KBM-7 (cell line): ENCODE measurements around the gene FAM171A2.

Source experiments
- DNase-seq: peaks from one replicate; pipeline ENCODE4 v3.0.0-alpha.2; 2015
- in situ Hi-C: fragments of 300-500 bp; cut with MboI; formaldehyde crosslinking; loops from 2 replicates; pipeline ENCODE4 v1.14.3; 2020; ENCODE audit warnings: low sequenced_read_pairs, low pct_unique_long_range_greater_than_20kb, mixed read lengths

Gene FAM171A2

GRCh38 chr17:44312396-44313104 lies 51.1 kb downstream of the FAM171A2 start:
- in situ Hi-C loops: no loop called here
- no peak for DNase-seq

- no peak for DNase-seq
- in situ Hi-C loops: no loop called here
Measured at GRCh38 chr17:44311562-44312181, 52.0 kb downstream of the FAM171A2 start.

- no peak for DNase-seq
Measured at GRCh38 chr17:44310609-44311376, 52.9 kb downstream of the FAM171A2 start.

GRCh38 chr17:44310188-44310587 lies 53.5 kb downstream of the FAM171A2 start:
- peak; percentile 65 for DNase-seq
- in situ Hi-C loops: no loop called here

More at GRCh38 chr17:44310609-44311376, 52.9 kb downstream of the FAM171A2 start:
- in situ Hi-C loops: no loop called here

GRCh38 chr17:44309472-44309871 lies 54.2 kb downstream of the FAM171A2 start:
- in situ Hi-C loops: no loop called here
- DNase-seq: no peak

- DNase-seq: no peak
- in situ Hi-C loops: no loop called here
Measured at GRCh38 chr17:44308865-44309264, 54.8 kb downstream of the FAM171A2 start.

GRCh38 chr17:44308320-44308818 lies 55.3 kb downstream of the FAM171A2 start, which contains the start of gene RUNDC3A:
TSS of gene RUNDC3A (plus strand) at chr17:44308601. CDS start at chr17:44308833, 232 bp downstream.
- DNase-seq: peak; percentile 58
- in situ Hi-C loops: no loop called here

- in situ Hi-C loops: no loop called here
- DNase-seq: no peak
Measured at GRCh38 chr17:44307387-44308186, 56.1 kb downstream of the FAM171A2 start.

- in situ Hi-C loops: no loop called here
- DNase-seq: no peak
Measured at GRCh38 chr17:44304651-44305050, 59.0 kb downstream of the FAM171A2 start.
